Measurements from ENCODE around the gene CLEC16A.
"Not testable (repeated sequence)": the region's sequence is repeated elsewhere in the genome, so short reads cannot be mapped to it uniquely, and the experiment has no call there.

CLEC16A gene

DNA sequence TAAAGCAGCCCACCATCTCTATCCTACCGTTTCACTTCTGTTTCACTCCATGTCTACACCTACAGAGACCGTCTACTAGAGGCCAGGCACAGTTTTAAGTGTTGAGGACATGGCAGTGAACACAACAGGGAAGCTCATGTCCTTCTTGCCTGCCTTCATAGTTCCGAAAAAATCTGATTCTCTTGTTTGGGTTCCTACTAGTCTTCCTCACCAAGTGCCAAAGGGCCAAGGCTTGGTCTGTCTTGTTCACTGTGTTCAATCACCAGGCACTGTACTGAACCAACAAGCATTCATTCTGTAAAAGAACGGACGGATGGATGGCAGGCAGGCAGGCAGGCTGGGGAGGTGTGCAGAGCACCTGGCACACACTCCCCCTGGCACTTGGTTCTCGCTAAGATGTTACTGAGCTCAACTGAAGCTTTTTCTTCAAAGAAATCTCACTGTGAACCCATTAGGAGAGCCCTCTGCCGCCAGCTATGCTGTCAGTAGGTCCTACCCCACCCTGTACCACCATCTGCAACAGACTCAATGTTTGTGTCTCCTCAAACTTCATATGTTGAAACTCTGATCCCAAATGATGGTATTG is 4.6 kb upstream of the CLEC16A start:
- DNase-seq: no peak

DNA sequence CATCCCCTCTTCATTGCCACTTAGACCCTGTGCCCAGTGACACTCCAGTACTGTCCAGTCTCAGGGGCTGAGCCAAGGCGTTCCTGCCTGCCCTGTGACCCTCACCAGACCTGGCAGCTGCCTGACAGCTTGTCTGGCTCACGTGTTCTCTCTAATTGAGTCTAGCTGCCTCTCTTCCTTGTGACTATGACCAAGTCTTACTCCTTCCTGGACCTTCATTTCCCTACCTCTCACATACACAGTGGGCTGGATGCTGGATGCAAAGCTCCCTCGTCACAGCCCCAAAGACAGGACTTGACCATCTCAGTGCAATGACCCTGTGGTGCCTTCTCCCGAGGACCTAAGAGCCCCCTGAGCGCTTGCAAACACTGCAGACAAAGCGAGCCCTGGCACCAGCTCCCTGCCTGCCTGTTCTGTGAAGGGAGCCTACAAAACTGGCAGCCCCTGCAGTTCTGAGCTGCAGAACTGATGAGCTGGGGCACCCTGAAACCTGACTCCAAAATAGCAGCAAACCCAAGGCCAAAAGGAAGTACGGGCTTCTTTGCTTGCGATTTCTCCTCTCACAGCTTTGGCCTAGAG is 3.8 kb upstream of the CLEC16A start:
- no peak for DNase-seq

DNA sequence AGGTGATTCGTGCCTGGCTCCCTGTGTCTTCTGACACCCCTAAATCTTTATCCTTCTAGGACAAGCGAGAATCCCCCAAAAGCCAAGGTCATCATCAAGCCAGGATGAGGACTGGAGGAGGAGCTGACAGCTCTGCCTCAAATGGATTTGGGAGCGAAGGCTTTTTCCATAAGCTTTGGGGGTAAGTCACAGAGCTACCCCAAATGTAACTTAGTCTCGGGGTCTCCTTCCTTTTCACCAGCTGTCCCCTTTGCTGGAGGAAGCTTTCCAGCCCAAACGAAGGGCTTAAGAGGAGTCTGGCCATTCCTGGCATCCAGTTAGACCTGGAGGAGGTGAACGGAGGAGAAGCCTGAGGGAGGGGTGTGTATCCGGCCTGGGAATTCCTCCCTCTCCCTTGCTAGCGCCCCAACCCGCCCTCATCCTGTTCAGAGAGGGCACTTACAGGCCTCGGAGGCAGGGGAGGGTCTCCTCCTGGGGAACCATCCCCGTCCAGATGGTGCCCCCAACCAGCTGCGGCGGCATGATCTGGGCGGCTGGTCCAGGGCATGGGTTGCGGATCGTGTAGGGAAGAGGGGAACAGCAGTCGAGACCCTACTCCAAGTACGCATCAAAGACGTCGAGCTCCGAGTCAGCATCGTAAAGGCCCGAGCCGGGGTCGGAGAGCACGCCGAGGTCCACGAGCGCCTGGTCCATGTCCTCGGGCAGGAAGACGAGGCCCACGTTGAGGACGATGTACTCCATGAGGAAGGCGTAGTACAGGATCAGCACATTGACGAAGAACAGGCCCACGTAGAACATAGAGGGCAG is 3.0 kb upstream of the CLEC16A start:
- no peak for DNase-seq

DNA sequence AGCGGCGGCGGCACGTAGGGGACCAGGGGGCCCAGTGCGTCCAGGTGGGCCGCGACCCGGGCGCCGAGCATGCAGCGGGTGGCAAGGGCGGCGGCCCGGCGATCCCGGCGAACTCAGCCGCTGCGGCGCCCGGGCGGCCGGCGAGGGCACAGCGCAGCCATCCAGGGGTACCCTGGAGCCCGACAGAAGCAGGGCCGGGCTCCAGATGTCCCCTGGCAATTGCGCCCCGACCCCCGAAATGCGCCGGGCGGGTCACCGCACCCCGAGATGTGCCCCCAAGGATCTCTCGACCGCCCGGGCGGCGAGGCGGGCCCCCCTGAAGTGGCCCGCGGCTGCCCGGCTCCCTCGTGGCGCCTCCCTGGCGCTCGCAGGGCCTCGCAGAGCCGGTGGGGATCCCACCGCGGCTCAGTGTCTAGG is 2.4 kb upstream of the CLEC16A start:
- not testable (repeated sequence) for DNase-seq

DNA sequence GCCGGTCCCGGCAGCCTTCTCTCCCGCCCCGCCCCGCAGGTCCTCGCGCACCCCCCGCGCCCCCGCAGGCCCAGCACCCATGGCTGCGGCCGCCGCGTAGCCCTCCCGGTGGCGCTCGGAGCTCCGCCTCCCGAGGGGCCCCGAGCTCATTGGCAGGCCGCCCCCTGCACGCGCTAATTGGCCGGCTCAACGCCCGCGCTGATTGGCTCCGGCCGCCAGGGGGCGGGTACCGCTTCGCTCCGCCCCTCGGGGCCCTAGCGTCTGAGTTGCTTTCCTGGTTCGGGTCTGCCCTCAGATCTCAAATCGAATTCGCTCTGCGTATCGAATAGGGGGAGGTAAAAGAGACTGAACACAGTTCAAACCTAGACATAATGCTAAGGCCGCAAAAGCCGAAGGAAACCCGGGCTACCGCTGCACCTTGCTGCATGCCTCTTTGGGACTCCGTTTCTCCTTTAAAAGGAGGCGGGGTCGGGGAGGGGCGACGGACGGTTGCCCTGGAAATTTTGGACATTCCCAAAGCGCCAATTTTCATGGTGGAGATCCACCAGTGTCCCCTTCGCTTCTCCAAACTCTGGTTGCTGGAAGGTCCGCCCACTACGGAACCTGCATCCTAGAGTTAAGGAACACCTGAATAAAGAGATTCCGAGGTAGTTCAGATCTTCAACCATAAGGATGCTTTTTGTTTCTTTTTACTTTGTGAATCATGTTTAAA is 1.9 kb upstream of the CLEC16A start, which contains the start of gene DEXI:
Gene DEXI, minus strand, starts transcription at position 117 of the 712 bp plus-strand sequence. CDS start 463 bp downstream, outside the sequence.
- peak; percentile 85 to 94 for DNase-seq

DNA sequence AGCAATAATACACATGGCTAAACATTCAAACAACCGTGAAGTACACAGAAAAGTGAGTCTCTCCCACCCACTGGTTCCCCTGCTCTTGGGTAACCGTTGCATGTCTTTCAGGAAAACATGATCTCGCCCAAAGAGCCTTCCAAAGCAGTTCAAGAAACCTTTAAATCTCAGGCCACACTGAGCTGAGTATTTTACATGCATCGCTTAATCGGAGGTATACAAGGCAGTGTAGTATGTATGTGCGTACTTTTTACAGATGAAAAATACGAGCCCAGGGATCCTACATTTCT is 1.4 kb upstream of the CLEC16A start:
- DNase-seq: no peak

DNA sequence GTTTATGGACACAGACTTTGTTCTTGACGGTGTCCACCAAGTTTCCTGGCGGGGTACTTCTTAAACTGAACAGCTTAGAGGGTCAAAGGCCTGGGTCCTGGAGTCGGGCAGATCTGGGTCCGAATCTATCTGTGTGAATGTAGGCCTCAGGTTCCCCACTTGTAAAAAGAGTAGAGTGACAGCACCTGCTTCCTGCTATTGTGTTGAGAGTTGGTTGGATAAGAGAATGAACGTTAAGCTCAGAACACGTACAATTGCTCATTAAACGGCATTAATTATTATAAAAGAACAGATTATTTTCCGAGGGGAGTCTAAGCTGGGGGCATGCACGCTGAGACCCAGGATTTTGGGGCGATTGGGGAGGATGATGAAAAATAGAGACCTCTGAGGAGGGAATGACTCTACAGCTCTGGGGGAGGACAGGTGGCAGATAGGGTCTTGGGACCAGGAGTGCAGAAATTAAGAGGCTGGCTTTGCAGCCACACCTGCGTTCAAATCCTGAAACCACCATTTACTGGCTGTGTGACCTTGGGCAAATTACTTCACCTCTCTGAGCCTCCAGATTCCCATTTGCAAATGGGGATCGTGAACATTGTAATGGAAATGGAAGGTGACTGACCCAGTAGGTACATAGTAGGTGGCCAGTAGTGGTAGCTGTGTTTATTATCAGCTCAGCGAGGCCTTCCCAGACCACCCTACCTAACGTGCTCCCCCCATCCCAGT is 862 bp downstream of the CLEC16A start:
- DNase-seq: no peak

DNA sequence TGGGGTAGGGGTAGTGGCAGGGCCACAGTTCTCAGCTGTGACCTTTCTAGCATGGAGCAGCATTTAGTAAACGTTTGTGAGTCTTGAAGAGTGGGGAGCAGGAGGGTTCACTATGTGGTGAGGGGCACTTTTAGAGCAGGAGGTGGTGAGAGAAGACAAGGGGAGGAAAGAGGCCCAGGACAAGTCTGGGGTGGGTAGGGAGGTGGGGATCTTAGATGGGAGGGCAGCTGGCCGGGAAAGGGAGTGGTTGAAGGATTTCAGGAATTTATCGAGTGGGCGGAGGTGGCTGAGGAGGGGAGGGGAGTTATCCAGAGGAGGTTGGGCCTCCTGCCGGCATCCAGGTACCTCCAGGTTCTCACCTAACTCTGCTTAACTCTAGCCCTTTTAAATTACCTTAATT is 1.9 kb downstream of the CLEC16A start:
- DNase-seq: no peak

DNA sequence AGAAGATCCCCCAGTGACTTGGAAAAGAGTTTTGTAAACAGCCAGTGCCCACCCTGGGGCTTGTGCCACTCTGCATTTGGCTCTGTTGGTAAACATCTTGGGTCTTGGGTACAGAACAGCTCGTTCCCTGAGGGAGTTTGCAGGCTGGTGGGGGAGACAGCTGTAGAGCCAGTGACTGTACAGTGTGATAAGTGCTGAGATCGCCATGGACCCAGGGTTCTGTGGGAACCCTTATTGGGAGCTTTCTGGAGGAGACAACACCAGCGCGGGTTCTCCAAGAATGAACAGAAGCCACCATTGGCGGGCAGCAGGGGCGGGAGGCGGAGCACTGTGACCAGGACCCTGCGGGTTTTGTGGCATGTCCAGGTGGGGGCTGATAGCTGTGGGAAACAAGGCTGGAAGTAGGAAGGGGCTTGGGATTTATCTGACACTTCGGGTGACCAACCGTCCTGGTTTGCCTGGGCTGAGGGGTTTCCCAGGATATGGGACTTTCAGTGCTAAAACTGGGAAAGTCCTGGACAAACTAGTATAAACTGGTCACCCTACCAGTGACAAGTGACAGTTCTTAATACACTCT is 2.9 kb downstream of the CLEC16A start:
- DNase-seq: no peak

DNA sequence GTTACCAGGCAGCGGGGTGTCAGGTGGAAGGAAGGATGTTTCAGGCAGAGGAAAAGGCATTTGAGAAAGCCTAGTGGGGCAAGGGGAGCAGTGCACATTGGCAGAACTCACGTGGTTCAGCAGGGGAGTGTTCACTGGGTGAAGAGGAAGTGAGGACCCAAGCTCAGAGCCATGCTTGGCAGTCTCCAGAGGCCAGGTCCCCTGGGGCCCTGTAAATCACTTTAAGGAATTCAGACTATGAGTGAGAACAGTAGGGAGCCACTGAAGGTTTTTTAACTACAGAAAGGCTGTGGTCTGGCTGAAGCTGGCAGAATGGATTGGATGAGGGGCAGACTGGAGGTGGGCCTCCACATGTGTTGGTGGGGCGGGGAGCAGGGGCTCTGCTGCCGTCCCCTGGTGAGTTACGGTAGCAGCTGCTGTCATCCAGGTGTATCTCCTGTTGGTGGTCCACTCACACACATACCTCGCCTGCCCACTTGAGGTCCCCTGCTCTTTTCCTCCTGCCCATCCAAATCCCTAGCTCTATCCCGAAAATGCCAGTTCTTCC is 5.1 kb downstream of the CLEC16A start:
- DNase-seq: no peak

DNA sequence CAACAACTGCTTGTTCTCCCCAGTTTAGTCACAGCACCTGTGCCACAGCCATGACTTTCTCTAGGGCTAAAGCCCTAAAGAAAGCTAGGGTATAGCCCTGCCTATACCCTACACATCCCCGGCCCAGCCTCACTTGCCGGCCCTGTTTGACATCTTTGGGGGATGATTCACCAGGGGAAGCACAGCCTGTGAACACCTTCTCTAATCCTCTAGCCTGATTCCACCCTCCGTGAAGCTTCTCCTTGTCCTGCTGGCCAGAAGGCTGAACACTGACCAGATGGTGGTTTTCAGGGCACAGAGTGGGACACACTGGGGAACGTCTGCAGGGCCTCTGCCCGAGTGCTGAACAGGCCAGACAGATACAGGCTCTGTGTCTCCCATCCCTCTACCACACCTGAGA is 6.0 kb downstream of the CLEC16A start:
- no peak for DNase-seq

DNA sequence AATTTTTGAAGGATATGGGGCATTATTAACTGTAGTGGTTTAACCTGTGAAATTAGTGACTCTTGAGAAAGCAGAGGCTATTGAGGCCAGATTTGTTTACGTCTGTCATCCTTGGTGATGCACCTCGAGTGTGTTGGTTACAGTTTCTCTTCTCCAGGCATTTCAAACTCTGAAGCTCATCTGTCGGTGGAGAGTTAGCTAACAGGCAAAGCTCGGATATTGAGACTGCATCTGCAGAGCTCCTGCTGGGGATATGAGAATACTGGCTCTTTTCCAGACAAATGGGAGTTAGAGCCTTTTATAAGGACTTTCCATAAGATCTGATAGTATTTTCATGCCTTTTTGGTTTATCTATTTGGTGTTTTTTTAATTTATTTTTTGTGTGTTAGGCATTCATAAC is 6.7 kb downstream of the CLEC16A start:
- DNase-seq: no peak

DNA sequence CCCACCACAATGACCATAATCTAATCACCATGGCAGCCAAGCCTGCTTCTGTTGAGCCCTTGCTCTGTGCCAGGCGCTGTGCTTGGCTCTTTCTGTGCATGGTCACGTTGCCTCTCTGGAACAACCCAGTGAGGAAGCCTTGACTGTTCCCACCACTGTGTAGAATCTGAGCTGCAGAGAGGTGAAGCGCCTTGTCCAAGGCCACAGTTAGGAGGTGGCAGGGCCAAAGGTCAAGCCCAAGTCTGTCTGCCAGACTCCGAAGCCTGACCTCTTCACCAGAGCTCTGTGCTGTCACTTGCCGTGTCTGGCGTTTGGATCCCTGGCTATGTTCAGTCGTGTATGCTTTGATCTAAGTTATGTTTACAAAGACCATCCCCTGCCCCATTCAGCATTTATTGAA is 10.5 kb downstream of the CLEC16A start:
- DNase-seq: no peak

DNA sequence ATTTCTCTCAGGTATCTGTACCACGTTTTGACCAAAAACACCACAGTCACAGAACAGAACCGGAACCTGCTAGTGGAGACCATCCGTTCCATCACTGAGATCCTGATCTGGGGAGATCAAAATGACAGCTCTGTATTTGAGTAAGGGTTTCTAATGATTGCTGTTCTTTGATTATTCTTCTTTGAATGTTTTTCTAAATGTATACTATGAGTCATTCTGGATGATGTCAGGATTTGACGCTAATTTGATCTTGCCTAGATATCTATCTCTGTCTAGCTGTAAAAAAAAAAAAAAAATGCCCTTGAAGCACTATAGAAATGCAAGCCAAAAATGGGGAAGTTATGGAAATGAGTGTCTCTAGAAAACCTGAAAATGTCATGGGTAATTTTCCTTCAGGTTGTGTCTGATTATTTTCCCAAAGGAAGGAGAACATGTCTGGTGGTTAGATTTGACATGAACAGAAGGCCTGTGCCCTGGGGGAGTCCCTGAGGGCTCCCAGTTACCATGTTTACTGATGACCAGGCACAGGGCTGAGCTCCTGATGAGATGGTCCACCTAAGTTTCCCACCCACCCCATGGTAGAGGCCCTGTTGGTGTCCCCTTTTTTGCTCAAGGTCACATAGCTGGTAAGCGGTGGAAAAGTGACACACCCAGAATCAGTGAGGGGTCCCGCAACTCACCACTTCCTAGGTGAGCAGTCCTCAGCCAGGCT is 13.6 kb downstream of the CLEC16A start:
- no peak for DNase-seq

DNA sequence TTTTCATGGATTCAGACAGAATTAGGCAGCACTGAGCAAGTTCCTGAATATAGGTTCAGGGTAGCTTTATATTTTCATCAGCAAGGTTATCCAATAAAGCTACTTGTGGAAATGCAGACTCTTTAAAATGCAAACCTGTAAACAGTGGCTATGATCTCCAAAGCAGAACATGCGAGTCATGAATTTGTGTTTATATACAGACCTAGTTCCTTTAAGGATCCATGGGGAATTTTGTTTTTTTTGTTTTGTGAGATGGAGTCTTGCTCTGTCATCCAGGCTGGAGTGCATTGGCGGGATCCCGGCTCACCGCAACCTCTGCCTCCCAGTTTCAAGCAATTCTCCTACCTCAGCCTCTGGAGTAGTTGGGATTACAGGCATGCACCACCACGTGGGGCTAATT is 14.8 kb downstream of the CLEC16A start:
- no peak for DNase-seq

DNA sequence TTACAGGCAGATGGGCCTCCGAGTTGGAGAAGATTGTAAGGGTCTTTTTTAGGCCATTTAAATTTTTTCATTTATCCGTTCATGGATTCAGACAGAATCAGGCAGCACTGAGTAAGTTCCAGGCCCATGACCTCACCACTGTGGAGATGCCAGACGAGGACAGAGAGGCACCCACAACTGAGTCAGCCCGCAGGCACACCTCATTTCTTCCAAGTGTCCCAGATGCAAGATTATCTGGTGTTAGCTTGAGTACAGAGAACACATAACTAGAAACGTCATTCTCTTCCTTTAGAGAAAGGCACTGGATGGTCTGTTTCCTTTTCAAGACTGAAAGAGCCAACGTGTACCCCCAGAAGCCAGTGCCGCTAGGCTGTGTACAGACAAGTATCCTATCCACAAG is 16.9 kb downstream of the CLEC16A start:
- DNase-seq: no peak

DNA sequence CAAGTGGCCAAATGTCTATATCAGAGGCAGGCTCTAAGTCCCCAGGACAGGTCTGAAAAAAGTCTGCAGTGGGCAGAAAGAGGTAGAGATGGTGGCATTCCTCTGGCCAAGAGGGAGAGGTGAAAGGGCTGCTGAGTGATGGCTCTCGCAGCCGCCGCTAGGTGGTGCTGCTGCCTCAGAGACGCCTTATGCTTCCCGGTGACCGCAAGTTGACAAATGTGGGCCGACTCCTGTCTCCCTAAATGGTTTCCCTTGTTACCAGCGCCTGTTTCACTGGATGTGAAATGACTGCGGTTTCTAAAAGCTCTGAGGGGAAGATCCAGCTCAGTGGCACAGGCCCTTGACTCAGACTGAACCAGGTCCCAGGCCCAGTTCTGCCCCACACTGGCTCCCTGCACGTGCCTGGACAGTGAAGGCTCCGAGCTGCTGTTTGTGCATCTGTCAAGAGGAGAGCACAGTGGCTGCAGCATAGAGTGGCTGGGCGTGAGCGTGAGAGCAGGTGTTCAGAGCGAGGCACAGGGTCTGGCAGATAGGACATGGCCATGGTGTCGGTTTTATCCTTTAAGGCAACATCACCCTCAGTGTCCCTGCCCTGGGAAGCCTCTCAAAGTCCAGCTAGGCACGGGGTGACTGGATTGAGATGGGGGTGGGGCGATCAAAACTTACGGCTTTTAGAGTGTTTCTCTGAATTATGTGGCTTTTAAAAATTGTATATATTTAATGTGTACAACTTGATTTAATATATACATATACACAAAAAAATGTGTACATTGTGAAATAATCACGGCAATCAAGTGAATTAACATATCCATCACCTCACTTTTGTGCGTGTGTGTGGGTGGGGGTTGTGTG is 19.9 kb downstream of the CLEC16A start:
- peak; percentile 38 to 79 for DNase-seq

DNA sequence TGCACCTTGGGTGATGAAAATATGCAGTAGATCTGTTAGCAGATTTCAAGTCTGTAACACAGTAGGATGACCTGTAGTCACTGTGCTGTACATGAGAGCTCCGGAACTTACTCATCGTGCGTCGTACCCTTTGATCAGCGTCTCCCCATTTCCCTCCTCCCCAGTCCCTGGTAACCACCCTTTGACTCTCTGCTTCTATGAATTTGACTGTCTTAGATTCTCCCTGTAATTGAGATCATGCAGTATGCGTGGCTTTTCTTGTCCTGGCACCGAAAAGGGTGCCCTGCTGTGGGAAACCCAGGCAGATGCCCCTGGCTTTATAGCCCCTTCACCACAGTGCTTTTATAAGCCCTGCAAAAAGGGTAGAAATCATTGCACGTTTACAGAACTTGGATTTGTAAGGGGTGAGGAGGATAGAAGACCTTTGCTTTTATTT is 20.5 kb downstream of the CLEC16A start:
- DNase-seq: no peak

DNA sequence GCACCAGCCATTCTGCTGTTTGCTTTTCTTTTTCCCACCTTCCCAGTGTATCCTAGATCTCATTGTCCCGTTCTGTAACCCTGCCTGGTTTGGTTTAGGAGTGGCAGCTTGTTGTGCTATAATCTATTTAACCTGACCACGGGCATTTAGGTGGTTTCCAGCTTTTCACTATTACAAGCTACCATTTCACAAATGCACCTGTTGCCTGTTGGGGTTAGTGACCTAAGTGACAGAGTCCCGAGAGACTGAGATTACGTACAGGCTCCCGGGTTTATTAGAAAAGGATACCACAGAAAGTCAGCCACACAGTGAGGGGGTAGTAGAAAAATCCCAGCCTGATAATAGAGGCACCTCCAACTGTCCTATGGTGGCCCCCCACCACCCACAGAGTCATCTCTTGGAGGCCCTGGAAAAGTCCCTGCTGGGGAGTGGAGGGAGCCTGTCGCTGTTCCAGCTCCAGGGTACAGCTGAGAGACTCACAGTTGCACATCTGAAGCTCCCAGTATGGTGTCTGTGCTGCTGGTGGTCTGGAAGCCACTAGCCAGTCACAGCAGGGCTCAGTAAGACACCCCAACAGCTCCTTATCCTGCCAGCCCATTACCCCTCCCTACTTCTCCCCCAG is 21.2 kb downstream of the CLEC16A start:
- no peak for DNase-seq

DNA sequence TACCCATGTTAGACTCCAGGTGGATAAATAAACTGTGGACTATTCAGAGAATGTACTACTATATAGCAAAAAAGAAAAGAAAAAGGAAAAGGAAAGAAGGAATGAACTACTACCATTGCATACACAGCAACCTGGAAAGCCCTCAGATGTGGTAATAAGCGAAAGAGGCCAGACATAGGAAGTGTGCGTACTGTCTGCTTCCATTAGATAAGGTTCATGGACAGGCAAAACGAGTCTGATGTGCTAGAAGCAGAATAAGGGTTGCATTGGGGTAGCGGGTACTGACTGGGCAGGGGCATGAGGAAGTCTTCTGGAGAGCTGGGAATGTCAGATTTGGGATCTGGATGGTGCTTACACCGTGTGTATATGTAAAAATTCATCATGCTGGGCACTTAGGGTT is 21.8 kb downstream of the CLEC16A start:
- DNase-seq: no peak

All from NCI-H446 (cell line).